Right renal pelvis (tissue), 4 donors: ENCODE data around the gene ZNF518A. TPM values are rescaled to one million over a fixed set of nuclear protein-coding genes. Genes with fewer than 3 reads are reported as not detected.

ENCODE experiments used
- polyA plus RNA-seq, 4 donors: library from polyadenylated mRNA; unstranded; fragments of 120-200 nt; gene quantifications; one replicate each; pipeline ENCODE4 v1.2.1, GENCODE V29; 2013; ENCODE audit not compliant: insufficient read length in 4 of 4

ZNF518A gene
- polyA plus RNA-seq, 4 donors, result 32.9 to 48.0 (median 38.8) TPM

Other genes with a start within 250 kb of the ZNF518A start
- 1 to 10 TPM; 1.2 to 1.9 (median 1.4) TPM for gene CC2D2B, start 222.3 kb upstream of the ZNF518A start, polyA plus RNA-seq
- 10 to 100 TPM; 15.9 to 20.6 (median 18.7) TPM for gene CCNJ, start 86.7 kb upstream of the ZNF518A start, polyA plus RNA-seq
- 10 to 100 TPM; 30.3 to 59.3 (median 39.7) TPM for gene BLNK, start 141.3 kb downstream of the ZNF518A start, polyA plus RNA-seq
- under 1 TPM; 0.12 to 0.30 (median 0.18) TPM for gene DNTT, start 174.1 kb downstream of the ZNF518A start, polyA plus RNA-seq
- gene OPALIN, start 228.7 kb downstream of the ZNF518A start, polyA plus RNA-seq, result not detected